ENCODE results near the gene MSX1. TPM values are rescaled to one million over a fixed set of nuclear protein-coding genes. Genes with fewer than 3 reads are reported as not detected.

MSX1 gene
- total and polyA plus RNA-seq, 2 of the 8 experiments (the other 6 are each of a cell fraction or from before 2014, with no cell fraction given), result 0.47 TPM; not detected in 1

DNA sequence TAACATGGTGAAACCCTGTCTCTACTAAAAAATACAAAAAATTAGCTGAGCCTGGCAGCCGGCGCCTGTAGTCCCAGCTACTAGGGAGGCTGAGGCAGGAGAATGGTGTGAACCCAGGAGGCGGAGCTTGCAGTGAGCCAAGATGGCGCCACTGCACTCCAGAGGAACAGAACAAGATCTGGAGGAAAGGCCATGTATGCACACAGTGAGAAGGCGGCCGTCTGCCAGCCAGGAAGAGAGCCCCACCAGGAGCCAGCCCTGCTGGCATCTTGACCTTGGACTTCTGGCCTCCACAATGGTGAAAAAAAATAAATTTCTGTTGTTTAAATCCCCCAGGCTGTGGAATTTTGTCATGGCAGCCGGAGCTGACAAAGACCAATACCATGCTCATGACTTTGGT, 28.2 kb upstream of the MSX1 start:
- Histone ChIP-seq H3K4ac (replicated peaks; ENCODE audit: insufficient read length, low read depth, low read length) (no peak overlapping the region), H3K4me1 (replicated peaks in 1 of 4; ENCODE audit: control insufficient read depth in 3 of 4, insufficient read depth in 4 of 4, low read length in 3 of 4) (no peaks in the 10 kb centered on the region), H4K91ac (replicated peaks; ENCODE audit: insufficient read length, low read length) (no peak overlapping the region), H2BK5ac (ENCODE audit: low read depth, low read length) (no peak overlapping the region), H3K79me2 (ENCODE audit: control insufficient read depth in 1 of 2, insufficient read depth in 2 of 2, low read length in 2 of 2) (no peaks in the 10 kb centered on the region), H2AFZ (ENCODE audit: low read length) (no peak overlapping the region), H3K9me3 (ENCODE audit: insufficient read depth in 2 of 2, low read depth in 1 of 2, low read length in 1 of 2) (peaks cover 0 to 4% of the 10 kb centered on the region in 2 experiments; a peak in 2 of 4 replicates), H4K5ac (ENCODE audit: insufficient read length, low read depth, low read length) (no peak overlapping the region), H3K27ac (ENCODE audit: low read depth, low read length) (no peak overlapping the region), H3K27me3 (replicated peaks in 1 of 4; ENCODE audit: control insufficient read depth in 3 of 4, extremely low read depth in 1 of 4, insufficient read depth in 3 of 4, low read length in 3 of 4) (peaks cover 0 to 6% (median 0%) of the 10 kb centered on the region in 4 experiments; a peak in 3 of 7 replicates), H2BK15ac (ENCODE audit: low read length) (no peak overlapping the region), H2AK5ac (ENCODE audit: low read depth, low read length) (no peak overlapping the region), H3K9ac (replicated peaks in 1 of 4; ENCODE audit: extremely low read depth in 1 of 4, low read depth in 3 of 4, low read length in 3 of 4) (no peak overlapping the region), H2BK20ac (ENCODE audit: low read length) (no peak overlapping the region), H3K36me3 (ENCODE audit: control insufficient read depth in 2 of 4, insufficient read depth in 4 of 4, low read length in 3 of 4) (no peaks in the 10 kb centered on the region), H3K14ac (ENCODE audit: insufficient read length) (no peak overlapping the region), H2BK12ac (ENCODE audit: low read depth, low read length) (no peak overlapping the region), H4K8ac (ENCODE audit: extremely low read depth, insufficient read depth, low read length) (no peak overlapping the region), H3K23me2 (ENCODE audit: low read depth, low read length) (no peaks in the 10 kb centered on the region), H3K79me1 (ENCODE audit: low read depth, low read length) (no peaks in the 10 kb centered on the region), H3K4me2 (ENCODE audit: insufficient read depth in 1 of 2, low read depth in 2 of 2, low read length in 2 of 2) (no peak overlapping the region), H3K56ac (replicated peaks; ENCODE audit: insufficient read length, low read depth, low read length) (no peak overlapping the region), H3K4me3 (ENCODE audit: extremely low read depth in 1 of 4, insufficient read depth in 2 of 4, low read depth in 3 of 4, low read length in 4 of 4) (no peak overlapping the region), H3K18ac (ENCODE audit: extremely low read depth, low read length) (no peak overlapping the region), H3K23ac (ENCODE audit: insufficient read length) (no peak overlapping the region), H2BK120ac (replicated peaks; ENCODE audit: low read depth, low read length) (no peak overlapping the region), H4K20me1 (replicated peaks in 1 of 2; ENCODE audit: control insufficient read depth in 1 of 2, insufficient read depth in 2 of 2, low read length in 2 of 2) (no peaks in the 10 kb centered on the region)
- FAIRE-seq (no peak), DNase-seq (ENCODE audit: low read depth in 1 of 2, low spot score in 2 of 2) (no peak)
- CTCF ChIA-PET (ENCODE audit: partially characterized antibody), result interaction anchor here (1.2 to 1.4 kb wide), 2 partner anchors 11 to 70 kb away, joined by 3 to 4 read pairs; no protein-coding TSS in a partner anchor
- POLR2A ChIA-PET (ENCODE audit: partially characterized antibody), result no interaction called here
- 97% methylated on average over 7 of the region's 7 CpGs; no CpG with 5 or more reads in 1 of the 2 experiments for WGBS, 2 experiments (ENCODE audit: extremely low coverage in 1 of 2, insufficient coverage in 1 of 2, insufficient read length in 1 of 2, insufficient replicate concordance in 2 of 2, low coverage in 1 of 2, low lambda C conversion rate in 2 of 2, missing lambda C conversion rate in 1 of 2)
- TF ChIP-seq EZH2 (IDR thresholded peaks at IDR 0.05; ENCODE audit: low read depth, low read length, severe bottlenecking) (no peak), BCL11A (IDR thresholded peaks at IDR 0.05; ENCODE audit: low read depth in 2 of 2, low read length in 2 of 2) (no peak), TBP (IDR thresholded peaks at IDR 0.05; ENCODE audit: low read depth, low read length) (no peak)
